ENCODE data around the gene MCFD2. TPM values are rescaled to one million over a fixed set of nuclear protein-coding genes. Genes with fewer than 3 reads are reported as not detected.

The MCFD2 gene
- total RNA-seq, 1 donor from 2014 or later: 82.0 TPM

GRCh38 chr2:46855805-46856204 is 59.8 kb downstream of the MCFD2 start:
- no peaks in the 10 kb centered on the region for H3K36me3 Mint-ChIP-seq
- H3K27ac Mint-ChIP-seq: peak overlapping the region; percentile 85
- H3K4me1 Mint-ChIP-seq: peaks cover 52% of the 10 kb centered on the region
- H3K27me3 Mint-ChIP-seq (ENCODE audit: low read depth): peaks cover 14% of the 10 kb centered on the region
- DNase-seq (ENCODE audit: low spot score in 2 of 2, unreplicated experiment in 2 of 2): no peak
- TF ChIP-seq CTCF (IDR thresholded peaks at IDR 0.05; ENCODE audit: unreplicated experiment): no peak
- H3K4me3 Mint-ChIP-seq: no peak overlapping the region
- H3K9me3 Mint-ChIP-seq: no peaks in the 10 kb centered on the region

- peak overlapping the region; percentile 85 for H3K27ac Mint-ChIP-seq
- no peaks in the 10 kb centered on the region for H3K36me3 Mint-ChIP-seq
- DNase-seq (ENCODE audit: low spot score in 2 of 2, unreplicated experiment in 2 of 2): no peak
- TF ChIP-seq CTCF (IDR thresholded peaks at IDR 0.05; ENCODE audit: unreplicated experiment): no peak
- no peaks in the 10 kb centered on the region for H3K9me3 Mint-ChIP-seq
- H3K27me3 Mint-ChIP-seq (ENCODE audit: low read depth): peaks cover 2% of the 10 kb centered on the region
- H3K4me1 Mint-ChIP-seq: peaks cover 63% of the 10 kb centered on the region
- H3K4me3 Mint-ChIP-seq: no peak overlapping the region
These were observed 61.3 kb downstream of the MCFD2 start for GRCh38 chr2:46854260-46854659.

DNA sequence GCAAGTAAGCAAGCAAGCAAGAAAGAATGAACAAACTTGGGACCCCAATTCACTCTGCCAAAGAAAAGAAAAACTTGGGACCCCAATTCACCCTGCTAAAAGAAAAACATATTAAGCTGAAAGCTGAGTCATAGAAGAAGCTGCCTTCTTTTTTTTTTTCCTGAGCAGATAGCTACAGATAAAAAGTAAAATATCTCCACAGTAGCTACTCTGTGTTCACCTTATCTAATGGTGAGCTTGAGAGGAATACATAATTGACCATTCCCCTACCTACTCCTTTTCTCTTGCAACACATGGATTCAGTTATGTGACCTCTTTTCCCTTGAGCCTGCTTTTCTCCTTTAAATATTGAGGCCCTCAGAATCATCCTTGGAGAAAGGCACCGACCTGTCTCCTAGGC is 63.0 kb downstream of the MCFD2 start:
- H3K4me3 Mint-ChIP-seq: no peak overlapping the region
- H3K27me3 Mint-ChIP-seq (ENCODE audit: low read depth): no peaks in the 10 kb centered on the region
- no peak for DNase-seq (ENCODE audit: low spot score in 2 of 2, unreplicated experiment in 2 of 2)
- no peaks in the 10 kb centered on the region for H3K36me3 Mint-ChIP-seq
- H3K4me1 Mint-ChIP-seq: peaks cover 68% of the 10 kb centered on the region
- H3K27ac Mint-ChIP-seq: peak overlapping the region; percentile 64
- H3K9me3 Mint-ChIP-seq: no peaks in the 10 kb centered on the region
- no peak for TF ChIP-seq CTCF (IDR thresholded peaks at IDR 0.05; ENCODE audit: unreplicated experiment)

- Mint-ChIP-seq H3K4me1 (peaks cover 73% of the 10 kb centered on the region), H3K27ac (no peak overlapping the region), H3K27me3 (ENCODE audit: low read depth) (no peaks in the 10 kb centered on the region), H3K9me3 (no peaks in the 10 kb centered on the region), H3K36me3 (no peaks in the 10 kb centered on the region), H3K4me3 (no peak overlapping the region)
- no peak for DNase-seq (ENCODE audit: low spot score in 2 of 2, unreplicated experiment in 2 of 2)
- TF ChIP-seq CTCF (IDR thresholded peaks at IDR 0.05; ENCODE audit: unreplicated experiment): no peak
These were observed 63.5 kb downstream of the MCFD2 start for GRCh38 chr2:46852124-46852523.

Other genes starting within 250 kb of the MCFD2 start
- 28.3 to 30.9 TPM (median 30.0 TPM) in 3 replicates for gene SOCS5, start 216.5 kb downstream of the MCFD2 start, total RNA-seq
- 12.1 to 13.9 TPM (median 12.8 TPM) in 3 replicates for gene TTC7A, start 25.4 kb upstream of the MCFD2 start, total RNA-seq
- 0.27 to 0.52 TPM in 2 of 3 replicates, not detected in the other for gene STPG4, start 239.5 kb upstream of the MCFD2 start, total RNA-seq